SK-MEL-5 (cell line): ENCODE results near the gene SLF2. TPM values are rescaled to one million over a fixed set of nuclear protein-coding genes. Genes with fewer than 3 reads are reported as not detected.

Experiments
- DNase-seq: peaks from one replicate; pipeline ENCODE4 v3.0.0-alpha.2; 2016; ENCODE audit warnings: low read depth, low spot score
- in situ Hi-C: cut with HindIII; loops from 2 replicates; pipeline ENCODE4 v1.10.0; 2016; ENCODE audit warnings: low sequenced_read_pairs, high pct_unique_total_duplicates, low pct_unique_long_range_greater_than_20kb
- small RNA-seq, 2 experiments: library from RNA; depleted of rRNA; stranded (forward); fragments of <200 nt; gene quantifications; one replicate each; pipeline ENCODE3, GENCODE V24; 2014
- total RNA-seq: library from RNA; depleted of rRNA; stranded (reverse); fragments of >200 nt; shearing (Covaris generic); gene quantifications from 2 replicates; pipeline ENCODE4 v1.2.3, GENCODE V29; 2014; rRNA removed

SLF2 gene
- total RNA-seq, 1 experiment from 2014 or later = 21.8 TPM

DNA sequence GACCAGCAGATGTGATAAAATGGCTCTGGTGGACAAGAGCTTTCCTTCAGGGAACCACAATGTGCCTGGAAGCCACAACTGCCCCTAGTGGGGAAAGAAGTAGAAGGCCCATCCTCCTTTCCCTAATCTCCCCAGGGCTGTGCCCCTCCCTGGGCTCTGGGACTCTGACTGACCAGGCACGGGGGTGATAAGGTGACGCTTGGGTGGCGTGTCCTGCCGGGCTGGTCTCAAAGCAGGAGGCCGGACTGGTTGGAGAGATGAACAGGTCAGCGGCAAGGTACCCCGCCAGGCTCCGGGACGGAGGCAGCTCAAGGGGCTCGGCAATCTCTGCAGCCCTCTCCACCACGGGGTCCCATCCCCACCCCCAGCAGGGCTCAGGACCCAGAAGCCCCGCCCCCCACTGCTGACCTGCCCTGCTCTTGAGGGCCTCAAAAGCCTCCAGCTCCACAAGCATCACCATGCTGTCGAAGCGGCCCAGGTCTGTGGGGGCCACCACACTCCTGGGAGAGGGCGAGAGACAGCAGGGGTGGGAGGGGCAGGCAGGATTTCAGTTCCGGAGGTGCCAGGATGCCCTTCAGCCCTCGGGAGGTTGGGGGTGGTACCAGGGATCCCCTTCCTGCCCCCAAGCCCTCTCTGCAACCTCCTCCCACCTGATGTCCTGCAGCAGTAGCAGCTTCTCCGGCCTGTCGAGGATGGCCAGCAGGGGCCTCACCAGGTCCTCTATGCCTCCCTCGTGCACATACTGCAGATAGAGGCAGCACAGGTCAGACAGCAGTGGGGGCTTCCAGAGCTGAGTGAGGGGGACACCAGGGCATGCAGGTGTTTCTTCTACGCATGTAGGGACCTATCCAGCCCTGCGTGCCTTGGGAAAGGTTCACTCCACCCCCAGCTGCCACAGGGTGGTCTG lies 99.0 kb downstream of the SLF2 start:
- in situ Hi-C loops = no loop called here
- DNase-seq = peak; percentile 50

DNA sequence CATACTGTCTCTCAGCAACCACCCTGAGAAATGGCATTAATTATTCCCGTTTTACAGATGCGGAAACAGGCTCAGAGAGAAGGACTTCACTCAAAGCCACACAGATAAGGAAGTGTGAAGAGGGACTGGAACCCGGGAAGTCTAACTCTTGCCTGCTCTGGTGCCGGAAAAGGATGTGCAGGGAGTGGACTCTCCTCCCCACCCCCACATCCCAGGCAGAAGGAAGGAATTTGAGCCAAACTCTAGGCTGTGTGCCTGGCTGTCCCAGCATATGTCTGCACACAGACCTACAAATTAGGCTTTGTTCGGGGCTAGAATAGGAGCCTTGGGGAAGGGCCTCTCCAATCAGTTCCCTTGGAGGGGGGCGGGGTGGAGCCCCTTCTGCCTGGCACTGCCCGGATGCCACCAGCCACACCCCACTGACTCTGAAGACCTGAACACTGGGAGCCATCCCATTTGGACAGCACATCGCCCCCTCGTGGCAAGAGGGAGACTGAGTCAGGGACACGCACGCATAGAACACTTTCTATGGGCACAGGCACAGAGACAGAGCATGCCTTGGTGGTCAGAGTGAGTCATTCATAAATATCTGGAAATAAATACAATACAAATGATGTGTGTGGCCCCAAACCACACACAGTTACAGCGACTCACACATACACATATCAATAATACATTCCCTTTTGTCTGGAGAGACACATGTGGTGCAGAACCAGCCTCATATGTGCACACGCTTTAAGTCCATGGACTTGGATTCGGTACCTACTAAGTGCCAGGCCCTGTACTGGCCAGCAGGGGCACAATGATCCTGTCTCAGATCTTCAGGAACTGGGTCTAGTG lies 100.0 kb downstream of the SLF2 start:
- peak; percentile 96 for DNase-seq
- in situ Hi-C loops = no loop called here

DNA sequence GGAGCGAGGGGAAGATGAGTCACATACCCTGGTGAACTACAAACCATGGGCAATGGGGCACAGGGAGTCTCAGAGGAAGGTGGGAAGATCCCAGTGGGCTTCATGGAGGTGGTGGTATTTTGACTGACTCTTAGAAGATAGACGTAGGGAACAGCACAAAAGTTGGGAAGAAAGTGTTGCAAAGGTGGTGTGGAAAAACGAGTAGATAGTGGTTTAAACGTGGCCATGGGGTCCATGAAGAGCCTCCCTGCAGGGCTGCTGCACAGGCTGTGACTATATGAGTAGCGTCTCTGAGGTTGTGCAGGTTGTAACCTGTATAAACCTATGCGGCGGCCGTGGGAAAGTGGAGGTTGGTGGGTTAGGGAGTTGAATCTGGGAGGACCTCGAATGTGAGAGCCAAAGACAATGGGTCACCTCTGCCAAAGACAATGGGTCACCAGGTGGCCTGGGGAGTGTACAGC lies 100.6 kb downstream of the SLF2 start:
- no peak for DNase-seq
- in situ Hi-C loops = no loop called here

DNA sequence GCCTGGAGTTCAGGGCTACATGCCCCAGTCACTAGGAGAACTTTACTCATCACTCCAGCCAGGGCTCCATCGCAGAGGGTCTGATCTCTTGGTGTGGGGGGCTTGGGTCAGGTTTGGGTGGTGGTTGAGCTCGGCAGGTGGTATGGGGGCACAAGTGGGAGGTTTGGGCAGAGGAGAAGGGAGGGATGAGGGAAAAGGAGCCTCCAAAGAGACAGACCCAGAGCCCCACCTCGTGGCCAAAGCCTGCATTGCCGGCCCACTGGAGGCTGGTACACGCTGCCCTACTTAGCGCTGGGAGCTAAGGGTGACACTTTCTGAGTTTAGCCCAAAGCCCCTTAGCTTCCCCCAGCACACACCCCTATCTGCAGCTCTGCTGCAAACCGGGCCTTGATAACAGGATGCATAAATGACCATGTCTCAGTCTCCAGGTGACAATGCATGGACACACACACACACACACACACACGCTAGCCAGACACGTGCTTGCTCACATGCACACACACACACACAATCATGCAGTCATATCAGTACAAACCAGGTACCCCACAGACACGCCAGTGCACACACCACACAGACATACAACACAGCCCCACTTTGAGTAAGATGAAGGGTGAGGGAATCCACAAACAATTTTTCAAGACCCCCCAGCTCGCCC lies 101.6 kb downstream of the SLF2 start:
- in situ Hi-C loops = no loop called here
- peak; percentile 72 for DNase-seq

Small RNA genes lying within 50 kb of the gene (small RNA-seq; reads per million reads assigned to genes)
- gene MIR608 = 0 reads per million in 2 experiments
- 0 reads per million in 2 experiments for gene RF00019

Other genes starting within 250 kb of the SLF2 start
- not detected in 2 replicates for gene PAX2, start 167.4 kb upstream of the SLF2 start, total RNA-seq
- gene SEMA4G, start 56.5 kb downstream of the SLF2 start, total RNA-seq = 1.3 and 4.7 TPM in 2 replicates
- gene MRPL43, start 74.5 kb downstream of the SLF2 start, total RNA-seq = 46.3 and 52.9 TPM in 2 replicates
- 14.7 and 14.8 TPM in 2 replicates for gene TWNK, start 74.6 kb downstream of the SLF2 start, total RNA-seq
- gene LZTS2, start 86.8 kb downstream of the SLF2 start, total RNA-seq = 37.1 and 41.0 TPM in 2 replicates
- 0.74 and 1.5 TPM in 2 replicates for gene PDZD7, start 118.2 kb downstream of the SLF2 start, total RNA-seq
- gene SFXN3, start 118.3 kb downstream of the SLF2 start, total RNA-seq = 66.8 and 76.9 TPM in 2 replicates
- gene KAZALD1, start 149.0 kb downstream of the SLF2 start, total RNA-seq = 1.9 and 2.3 TPM in 2 replicates
- gene TLX1, start 218.3 kb downstream of the SLF2 start, total RNA-seq = not detected in 2 replicates